Measurements from ENCODE around the gene RPS4Y2. TPM values are rescaled to one million over a fixed set of nuclear protein-coding genes. Genes with fewer than 3 reads are reported as not detected.

Gene RPS4Y2
- total and polyA plus RNA-seq, 7 donors, result not detected

DNA sequence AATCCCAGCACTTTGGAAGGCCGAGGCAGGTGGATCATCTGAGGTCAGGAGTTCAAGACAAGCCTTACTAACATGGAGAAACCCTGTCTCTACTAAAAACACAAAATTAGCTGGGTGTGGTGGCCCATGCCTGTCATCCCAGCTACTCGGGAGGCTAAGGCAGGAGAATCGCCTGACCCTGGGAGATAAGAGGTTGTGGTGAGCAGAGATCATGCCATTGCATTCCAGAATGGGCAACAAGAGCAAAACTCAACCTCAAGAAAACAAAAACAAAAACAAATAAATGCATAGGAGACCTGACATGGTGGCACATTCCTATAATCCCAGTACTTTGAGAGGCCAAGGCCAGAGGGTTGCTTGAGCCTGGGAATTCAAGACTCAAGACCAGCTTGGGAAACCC, 16.1 kb upstream of the RPS4Y2 start:
- no peak for ATAC-seq
- TF ChIP-seq, protein P1, sequence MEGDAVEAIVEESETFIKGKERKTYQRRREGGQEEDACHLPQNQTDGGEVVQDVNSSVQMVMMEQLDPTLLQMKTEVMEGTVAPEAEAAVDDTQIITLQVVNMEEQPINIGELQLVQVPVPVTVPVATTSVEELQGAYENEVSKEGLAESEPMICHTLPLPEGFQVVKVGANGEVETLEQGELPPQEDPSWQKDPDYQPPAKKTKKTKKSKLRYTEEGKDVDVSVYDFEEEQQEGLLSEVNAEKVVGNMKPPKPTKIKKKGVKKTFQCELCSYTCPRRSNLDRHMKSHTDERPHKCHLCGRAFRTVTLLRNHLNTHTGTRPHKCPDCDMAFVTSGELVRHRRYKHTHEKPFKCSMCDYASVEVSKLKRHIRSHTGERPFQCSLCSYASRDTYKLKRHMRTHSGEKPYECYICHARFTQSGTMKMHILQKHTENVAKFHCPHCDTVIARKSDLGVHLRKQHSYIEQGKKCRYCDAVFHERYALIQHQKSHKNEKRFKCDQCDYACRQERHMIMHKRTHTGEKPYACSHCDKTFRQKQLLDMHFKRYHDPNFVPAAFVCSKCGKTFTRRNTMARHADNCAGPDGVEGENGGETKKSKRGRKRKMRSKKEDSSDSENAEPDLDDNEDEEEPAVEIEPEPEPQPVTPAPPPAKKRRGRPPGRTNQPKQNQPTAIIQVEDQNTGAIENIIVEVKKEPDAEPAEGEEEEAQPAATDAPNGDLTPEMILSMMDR (IDR thresholded peaks at IDR 0.05), result no peak

DNA sequence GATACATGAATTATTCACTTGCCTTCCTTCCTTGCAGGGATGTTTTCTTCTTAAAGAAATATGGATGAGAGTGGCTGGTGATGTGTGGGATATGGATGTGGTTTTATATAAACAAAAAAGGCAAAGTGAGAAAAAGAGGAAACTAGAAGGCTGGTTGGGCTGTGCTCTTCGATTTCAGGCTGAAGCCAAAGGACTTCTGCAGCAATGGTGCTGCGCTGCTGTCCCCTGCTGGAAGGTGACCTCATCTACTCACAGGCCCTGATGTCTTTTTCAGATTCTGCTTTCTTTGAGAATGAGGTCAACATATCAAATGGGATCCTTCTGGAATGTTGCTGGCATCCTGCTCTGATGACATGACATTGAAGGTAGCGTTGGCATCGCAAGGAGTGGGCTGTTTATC, 15.3 kb upstream of the RPS4Y2 start:
- ATAC-seq (no peak), DNase-seq (no peak)
- Histone ChIP-seq H3K4me3 (no peak overlapping the region), H3K27me3 (ENCODE audit: insufficient read depth in 3 of 3, low read length in 2 of 3) (no peaks in the 10 kb centered on the region), H3K9me3 (no peaks in the 10 kb centered on the region), H3K4me1 (no peaks in the 10 kb centered on the region), H3K36me3 (ENCODE audit: insufficient read depth in 1 of 2, low read depth in 1 of 2) (no peaks in the 10 kb centered on the region), H3K27ac (no peak overlapping the region)
- 26 to 69% methylated on average over 4 of the region's 4 CpGs; no CpG with 5 or more reads in 1 of the 3 donors for WGBS, 3 donors
- TF ChIP-seq, protein P1 (IDR thresholded peaks at IDR 0.05), result no peak
- intact Hi-C loops (cut with DNase I), result no loop called here

More for the DNA sequence above, 16.1 kb upstream of the RPS4Y2 start:
- Histone ChIP-seq H3K36me3 (ENCODE audit: insufficient read depth in 1 of 2, low read depth in 1 of 2) (no peaks in the 10 kb centered on the region), H3K9me3 (no peaks in the 10 kb centered on the region), H3K27me3 (ENCODE audit: insufficient read depth in 3 of 3, low read length in 2 of 3) (no peaks in the 10 kb centered on the region), H3K4me1 (no peaks in the 10 kb centered on the region), H3K27ac (no peak overlapping the region), H3K4me3 (no peak overlapping the region)
- intact Hi-C loops (cut with DNase I), result no loop called here
- no peak for DNase-seq
- WGBS, 3 donors, result 54 to 70% methylated on average over 3 of the region's 3 CpGs; no CpG with 5 or more reads in 1 of the 3 donors

DNA sequence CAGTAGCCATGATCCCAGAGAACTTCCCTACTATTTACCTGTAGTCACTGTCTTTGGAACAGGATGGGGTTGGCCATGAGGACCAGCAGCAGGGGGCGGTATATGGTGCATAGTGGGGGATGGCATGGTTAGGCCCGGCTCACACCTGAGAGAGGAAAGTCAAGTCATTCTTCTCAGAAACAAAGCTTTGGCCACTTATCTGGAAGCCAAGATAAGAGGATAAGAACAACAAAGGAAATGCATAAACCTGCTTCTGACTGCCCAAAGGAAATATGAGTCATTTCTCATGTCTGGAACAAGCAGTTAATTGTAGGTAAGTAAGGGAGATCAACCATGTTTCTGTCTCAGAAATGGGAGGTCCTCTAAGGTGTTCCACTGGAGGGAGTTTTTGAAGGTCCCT, 10.8 kb upstream of the RPS4Y2 start:
- Histone ChIP-seq H3K36me3 (ENCODE audit: insufficient read depth in 1 of 2, low read depth in 1 of 2) (no peaks in the 10 kb centered on the region), H3K9me3 (no peaks in the 10 kb centered on the region), H3K27me3 (ENCODE audit: insufficient read depth in 3 of 3, low read length in 2 of 3) (no peaks in the 10 kb centered on the region), H3K4me3 (no peak overlapping the region), H3K27ac (no peak overlapping the region), H3K4me1 (no peaks in the 10 kb centered on the region)
- DNase-seq, result no peak
- 50 to 52% methylated on average over 2 of the region's 2 CpGs; no CpG with 5 or more reads in 1 of the 3 donors for WGBS, 3 donors
- intact Hi-C loops (cut with DNase I), result no loop called here
- no peak for ATAC-seq
- TF ChIP-seq, protein P1 (IDR thresholded peaks at IDR 0.05), result no peak

DNA sequence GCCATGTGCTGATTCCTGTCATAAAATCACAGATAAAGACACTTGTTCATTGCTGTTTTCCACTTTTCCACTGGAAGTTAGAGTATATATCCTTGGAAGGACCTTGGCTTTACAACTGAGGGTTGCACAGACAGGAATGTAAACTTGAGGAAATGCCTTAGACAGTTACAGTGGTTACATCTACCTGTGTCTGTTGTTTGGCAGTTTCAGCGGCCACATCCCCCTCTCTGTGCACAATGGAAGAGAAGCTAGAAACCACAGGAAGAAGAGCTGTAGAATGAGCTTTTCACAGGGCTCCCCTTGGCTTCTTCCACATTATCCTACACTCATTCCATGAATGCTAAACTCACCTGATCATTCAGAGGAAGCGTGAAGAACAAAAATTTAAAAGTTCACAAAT, 9.0 kb upstream of the RPS4Y2 start:
- no peak overlapping the region for H3K27ac ChIP-seq
- DNase-seq (no peak), ATAC-seq (no peak)
- no peaks in the 10 kb centered on the region for H3K27me3 ChIP-seq (ENCODE audit: insufficient read depth in 3 of 3, low read length in 2 of 3)
- intact Hi-C loops (cut with DNase I), result no loop called here
- H3K9me3 ChIP-seq, result no peaks in the 10 kb centered on the region
- no peaks in the 10 kb centered on the region for H3K36me3 ChIP-seq (ENCODE audit: insufficient read depth in 1 of 2, low read depth in 1 of 2)
- H3K4me3 ChIP-seq, result no peak overlapping the region
- TF ChIP-seq, protein P1 (IDR thresholded peaks at IDR 0.05), result no peak
- WGBS, 3 donors, result 47 to 55% methylated on average over 2 of the region's 2 CpGs; no CpG with 5 or more reads in 1 of the 3 donors
- no peaks in the 10 kb centered on the region for H3K4me1 ChIP-seq

DNA sequence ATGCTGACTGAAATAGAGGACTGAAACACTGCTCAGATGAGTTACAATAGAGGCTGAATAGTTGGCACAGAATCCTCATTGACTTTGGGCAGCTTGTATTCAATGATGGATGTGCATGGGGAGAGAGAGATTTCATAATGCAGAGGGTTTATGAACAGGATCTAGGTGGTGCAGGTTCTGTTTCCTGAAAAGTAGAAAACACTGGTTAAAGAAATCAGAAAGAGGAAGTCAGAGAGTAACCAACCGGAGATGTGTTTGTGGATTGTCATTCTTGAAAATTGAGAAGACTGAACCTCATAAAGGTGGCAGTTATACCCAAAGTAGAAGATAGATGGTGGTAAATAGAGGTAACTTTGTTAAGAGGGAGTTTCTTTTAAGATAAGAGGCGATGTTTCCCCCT, 8.0 kb downstream of the RPS4Y2 start:
- H3K36me3 ChIP-seq (ENCODE audit: insufficient read depth in 1 of 2, low read depth in 1 of 2), result no peaks in the 10 kb centered on the region
- no peak overlapping the region for H3K27ac ChIP-seq
- H3K9me3 ChIP-seq, result no peaks in the 10 kb centered on the region
- H3K4me3 ChIP-seq, result no peak overlapping the region
- WGBS, 3 donors, result 55 to 65% methylated on average over 2 of the region's 2 CpGs; no CpG with 5 or more reads in 1 of the 3 donors
- H3K27me3 ChIP-seq (ENCODE audit: insufficient read depth in 3 of 3, low read length in 2 of 3), result no peaks in the 10 kb centered on the region
- no peaks in the 10 kb centered on the region for H3K4me1 ChIP-seq
- TF ChIP-seq, protein P1 (IDR thresholded peaks at IDR 0.05), result no peak
- DNase-seq, result no peak
- intact Hi-C loops (cut with DNase I), result no loop called here
- ATAC-seq, result no peak
